HG03064 (cell line): ENCODE data around the gene ATE1.
"Not testable (repeated sequence)": the region's sequence is repeated elsewhere in the genome, so short reads cannot be mapped to it uniquely, and the experiment has no call there.

Experiments
- ATAC-seq: cut with Tn5 transposase; IDR thresholded peaks from one replicate; pipeline ENCODE4 v1.9.1; 2021; ENCODE audit warnings: low read depth; ENCODE audit not compliant: unreplicated experiment

Gene ATE1

DNA sequence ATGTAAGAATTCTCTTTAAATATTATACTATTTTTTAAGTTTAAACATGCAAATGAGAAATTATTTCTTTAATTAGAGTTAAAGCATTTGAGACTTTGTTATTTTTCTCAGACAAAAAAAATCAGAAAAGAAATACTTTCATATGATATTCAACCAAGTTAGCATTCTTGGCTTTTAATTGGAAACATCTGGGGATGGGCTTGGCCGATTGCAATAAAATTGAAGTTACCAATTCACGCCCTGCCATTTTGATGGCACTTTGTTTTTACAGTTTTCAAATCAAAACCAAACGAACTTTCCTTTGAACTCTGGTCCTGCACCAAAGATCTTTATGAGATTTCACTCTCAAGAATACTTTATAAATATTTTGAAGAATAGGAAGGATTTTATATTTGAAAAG, 127.7 kb downstream of the ATE1 start:
- no peak for ATAC-seq

DNA sequence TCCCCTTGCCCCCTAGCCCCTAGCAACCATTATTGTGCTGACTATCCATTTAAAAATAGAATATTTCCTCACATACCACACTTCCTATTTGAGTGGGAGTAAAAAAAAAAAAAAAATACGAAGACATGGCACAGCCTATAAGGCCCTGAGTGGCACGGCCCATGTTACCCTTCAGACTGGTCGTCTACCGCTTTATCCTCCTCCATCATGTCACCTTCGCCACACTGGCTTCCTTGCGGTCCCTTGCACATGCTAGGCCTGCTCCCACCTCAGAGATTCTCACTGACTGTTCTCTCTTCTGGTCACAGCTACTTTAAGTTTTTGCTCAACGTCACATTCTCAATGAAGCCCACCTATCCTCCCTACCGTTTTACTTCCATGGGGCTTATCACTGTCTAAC, 130.3 kb downstream of the ATE1 start:
- ATAC-seq = no peak

DNA sequence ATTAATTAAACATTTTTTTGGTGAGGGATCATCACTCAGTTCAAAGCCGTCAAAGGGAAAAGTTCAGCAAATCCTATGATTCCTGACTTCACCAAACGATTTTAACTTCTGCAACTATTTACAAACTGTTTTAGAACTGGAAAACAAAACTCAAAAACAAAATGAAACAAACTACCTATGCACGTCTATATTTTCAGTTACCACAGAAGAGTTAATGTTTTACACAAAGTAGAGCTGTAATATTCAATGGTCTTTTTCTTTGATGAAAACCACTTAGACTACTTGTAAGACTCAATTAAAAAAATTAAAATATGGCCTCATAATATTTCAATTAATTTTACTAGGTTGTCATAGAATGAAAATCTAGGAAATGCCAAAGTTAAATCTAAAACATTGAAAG, 131.5 kb downstream of the ATE1 start:
- ATAC-seq = no peak

DNA sequence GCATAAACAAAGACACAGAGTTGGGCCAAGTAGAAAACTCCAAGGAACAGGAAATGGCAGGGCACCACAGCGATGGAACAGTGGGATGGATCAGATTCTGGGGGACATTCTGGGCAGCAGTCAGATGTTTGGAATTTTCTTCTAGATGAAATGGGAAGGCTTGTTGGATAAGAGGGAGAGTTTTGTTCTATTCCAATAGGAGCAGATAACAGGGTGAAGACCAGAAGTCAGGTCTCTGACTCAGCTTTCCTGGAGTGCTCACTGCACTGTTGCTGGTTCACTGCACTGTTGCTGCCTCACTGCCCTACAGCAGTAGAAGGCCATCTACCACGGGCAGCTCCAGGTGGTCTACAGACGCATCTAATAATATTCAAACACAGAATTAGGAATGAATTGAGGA, 135.6 kb downstream of the ATE1 start:
- ATAC-seq = no peak

DNA sequence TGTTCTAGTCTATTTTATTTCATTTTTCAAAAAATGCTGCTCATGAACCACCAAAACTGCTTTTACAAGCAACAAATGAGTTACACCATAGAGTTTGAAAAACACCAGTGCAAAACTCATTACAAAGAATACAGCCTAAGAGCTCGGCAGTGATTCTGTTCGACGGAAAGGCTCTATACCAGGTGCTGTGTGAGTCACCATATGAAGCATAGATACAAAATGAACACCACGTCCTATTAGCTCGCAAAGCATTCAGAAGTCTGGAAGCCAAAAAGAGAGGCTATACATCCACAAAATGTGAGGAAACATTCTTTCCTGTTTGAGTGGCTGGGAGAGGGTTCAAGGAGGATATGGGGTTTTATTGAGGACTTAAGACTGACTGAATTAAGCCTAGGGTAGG, 136.1 kb downstream of the ATE1 start:
- ATAC-seq = no peak

DNA sequence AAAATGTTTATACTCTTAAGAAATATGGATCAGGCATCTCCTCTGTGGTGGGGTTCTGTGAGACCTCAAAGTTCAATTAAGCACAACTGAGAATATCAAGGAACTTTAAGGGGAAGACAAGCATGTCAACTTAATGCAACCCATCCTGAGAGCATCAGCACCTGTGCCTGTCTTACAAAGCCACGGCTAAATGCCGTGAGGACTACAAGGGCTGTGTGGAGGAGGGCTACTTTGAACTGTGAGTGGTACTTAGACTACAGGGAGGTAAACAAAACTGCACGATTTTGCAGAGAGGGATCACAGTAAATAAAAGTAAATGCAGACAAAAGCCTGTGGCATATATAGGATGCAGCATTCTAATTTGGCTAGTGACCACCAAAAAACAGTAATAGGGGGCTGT, 139.1 kb downstream of the ATE1 start:
- ATAC-seq = no peak

DNA sequence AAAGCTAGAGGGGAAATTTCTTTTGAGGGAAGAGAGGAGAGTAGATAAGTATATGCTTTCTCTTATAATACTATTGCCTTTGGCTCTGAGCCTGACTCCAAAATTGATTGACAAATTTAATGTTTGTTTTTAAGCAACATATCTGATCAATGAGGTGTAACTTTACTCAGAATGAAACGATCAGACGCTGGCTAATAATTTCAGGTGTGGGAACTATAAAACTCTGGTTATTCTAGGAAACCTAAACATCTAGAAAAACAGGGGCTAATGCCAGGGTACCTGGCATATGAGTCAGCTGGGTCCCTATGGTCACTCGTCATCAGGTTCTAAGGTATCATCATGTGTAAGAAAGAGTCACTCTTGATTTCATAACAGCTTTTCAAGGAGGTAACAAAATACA, 139.7 kb downstream of the ATE1 start:
- ATAC-seq = no peak

DNA sequence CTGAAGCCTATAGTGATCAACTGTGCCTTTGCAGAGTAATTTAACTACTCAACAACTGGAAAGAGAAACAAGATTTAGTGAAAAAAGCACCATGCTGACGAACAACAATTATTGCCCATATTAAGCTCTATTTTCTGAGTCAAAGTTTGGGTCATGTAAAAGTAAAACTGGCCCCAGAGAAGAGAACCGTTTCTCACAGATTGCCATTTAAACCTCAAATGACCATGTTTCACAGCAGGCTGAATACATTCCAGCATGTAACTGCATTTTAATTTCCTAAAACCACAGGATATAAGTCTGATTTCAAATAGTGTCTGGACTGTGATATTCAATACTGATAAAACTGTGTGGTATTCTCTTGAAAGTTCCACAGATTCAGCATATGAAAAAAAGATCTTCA, 140.7 kb downstream of the ATE1 start:
- no peak for ATAC-seq

DNA sequence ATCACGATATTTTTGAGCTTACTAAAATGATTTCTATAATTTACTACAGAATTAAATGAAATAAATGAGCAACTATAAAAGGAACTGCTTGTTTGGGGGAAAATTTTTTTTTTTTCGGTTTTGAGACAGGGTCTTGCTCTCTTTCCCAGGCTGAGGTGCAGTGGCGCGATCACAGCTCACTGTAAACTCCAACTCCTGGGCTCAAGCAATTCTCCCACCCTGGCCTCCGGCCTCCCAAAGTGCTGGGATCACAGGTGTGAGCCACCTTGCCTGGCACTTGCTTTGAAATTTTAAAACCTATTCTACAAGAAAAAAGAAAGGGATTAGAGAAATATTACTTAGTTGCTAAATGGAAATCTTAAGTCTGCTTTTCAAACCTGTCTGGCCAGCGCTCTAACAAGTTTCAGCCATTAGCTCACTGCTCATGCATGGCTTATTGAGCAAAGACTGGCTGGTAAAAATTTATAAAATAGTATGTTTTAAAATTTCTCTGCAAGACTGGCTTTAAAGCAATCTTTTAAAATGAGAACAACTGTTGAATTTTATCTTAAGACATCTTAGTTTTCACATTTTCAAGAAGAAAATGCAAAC, 144.0 kb downstream of the ATE1 start:
- ATAC-seq = no peak

DNA sequence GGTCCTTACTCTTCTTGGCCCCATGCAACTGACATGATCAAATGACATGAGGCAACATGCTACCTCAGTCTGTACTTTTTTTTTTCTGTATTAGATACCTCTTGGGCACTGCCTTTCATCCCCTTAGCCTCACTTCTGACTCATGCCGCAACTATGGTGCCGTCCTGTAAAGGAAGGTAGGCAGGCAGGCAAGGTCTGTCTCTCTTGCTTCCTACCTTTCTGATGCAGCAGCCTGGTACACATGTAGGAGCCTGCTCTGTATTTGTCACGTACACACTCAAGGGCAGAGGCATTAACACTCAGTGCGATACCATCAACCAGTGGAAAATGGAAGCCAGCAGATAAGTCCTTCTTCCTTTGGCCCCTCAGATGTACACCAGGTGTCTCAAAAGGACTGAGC, 146.7 kb downstream of the ATE1 start:
- no peak for ATAC-seq

DNA sequence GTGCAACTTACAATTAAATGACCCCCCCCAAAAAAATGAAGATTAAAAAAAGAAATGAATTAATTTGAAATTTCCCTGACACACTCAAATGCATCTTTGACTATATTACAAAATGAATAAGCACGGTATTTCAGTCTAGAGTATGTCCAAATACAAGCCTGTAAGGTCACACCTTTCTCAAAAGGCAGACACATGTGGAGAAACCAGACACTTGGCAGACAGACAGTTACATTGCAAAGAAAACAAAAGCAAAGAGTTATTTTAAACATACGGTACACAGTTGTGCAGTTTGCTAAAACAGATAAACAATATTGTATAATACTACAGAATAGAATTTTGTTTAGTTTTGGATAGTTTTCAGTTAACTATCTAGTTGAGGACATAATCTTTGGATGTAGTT, 153.0 kb downstream of the ATE1 start:
- no peak for ATAC-seq

DNA sequence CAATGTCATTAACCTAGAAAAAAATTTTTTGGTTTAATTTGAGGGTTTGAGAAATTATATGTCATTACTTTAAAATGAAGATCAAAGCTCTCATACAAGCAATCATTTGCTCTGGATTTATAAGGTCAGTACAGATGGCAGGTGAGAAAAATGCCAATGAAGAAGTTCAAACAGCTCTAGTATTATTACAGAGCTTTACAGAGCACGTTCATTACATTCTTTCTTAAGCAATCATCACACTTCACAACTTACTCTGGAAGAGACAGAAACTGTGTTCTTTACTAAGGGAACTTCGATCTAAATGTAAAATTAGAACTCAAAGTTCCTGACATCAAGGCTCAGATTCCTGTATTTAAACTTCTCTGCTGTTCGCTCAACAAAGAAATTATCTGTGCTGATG, 153.4 kb downstream of the ATE1 start:
- ATAC-seq = no peak

DNA sequence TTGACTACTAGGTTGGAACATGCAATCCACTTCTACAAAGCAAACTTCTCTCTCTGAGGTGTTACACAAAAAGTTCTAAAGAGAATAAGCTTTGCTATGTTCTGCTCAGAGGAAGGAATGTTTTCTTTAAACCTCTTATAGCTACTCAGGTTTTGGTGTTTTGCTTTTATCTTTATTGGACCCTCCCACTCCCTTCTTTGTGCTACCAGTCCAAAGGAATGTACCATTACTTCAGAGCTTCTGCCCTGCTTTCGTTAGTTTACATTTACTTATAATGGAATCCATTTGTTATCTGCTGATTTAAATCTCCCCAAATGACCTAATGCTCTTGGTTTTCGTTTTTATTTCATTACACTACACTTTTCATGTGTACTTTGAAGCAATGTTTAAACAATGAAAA, 154.9 kb downstream of the ATE1 start:
- no peak for ATAC-seq

DNA sequence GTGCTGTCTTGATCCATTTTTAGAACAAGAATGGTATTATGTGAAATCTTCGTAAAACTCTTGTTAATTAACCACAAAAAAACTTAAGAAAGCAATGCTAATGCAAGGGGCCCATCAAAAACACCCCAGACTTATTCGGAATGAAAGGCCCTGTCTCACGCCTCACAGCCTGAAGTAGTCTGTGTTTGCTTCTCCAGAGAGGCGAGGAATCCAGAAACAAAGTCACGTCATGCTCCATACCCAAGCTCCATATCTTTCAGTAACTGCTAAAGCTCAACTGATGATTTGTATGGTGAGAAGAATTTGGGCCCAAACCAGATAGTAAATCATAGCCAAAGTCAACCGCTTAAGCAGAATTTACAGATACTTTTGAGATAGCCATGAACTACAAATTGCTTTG, 155.4 kb downstream of the ATE1 start:
- no peak for ATAC-seq

DNA sequence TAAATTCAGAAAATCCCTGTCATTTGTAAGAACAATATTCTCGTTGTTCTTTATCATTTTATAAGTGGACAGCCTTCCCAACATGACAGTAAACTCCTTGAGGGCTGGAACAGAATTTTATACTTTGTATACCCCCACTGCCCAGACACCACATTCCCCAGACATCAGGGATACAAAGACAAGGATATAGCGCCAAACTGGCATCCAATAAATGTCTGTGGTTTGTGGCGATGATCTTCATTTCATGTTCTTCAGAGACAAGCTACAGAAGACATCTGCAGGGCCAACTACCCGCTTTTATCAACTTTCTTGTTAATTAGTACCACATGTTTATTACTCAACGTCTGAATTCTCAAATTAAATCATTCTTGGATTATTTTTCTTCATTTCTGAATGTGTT, 155.9 kb downstream of the ATE1 start:
- ATAC-seq = no peak

DNA sequence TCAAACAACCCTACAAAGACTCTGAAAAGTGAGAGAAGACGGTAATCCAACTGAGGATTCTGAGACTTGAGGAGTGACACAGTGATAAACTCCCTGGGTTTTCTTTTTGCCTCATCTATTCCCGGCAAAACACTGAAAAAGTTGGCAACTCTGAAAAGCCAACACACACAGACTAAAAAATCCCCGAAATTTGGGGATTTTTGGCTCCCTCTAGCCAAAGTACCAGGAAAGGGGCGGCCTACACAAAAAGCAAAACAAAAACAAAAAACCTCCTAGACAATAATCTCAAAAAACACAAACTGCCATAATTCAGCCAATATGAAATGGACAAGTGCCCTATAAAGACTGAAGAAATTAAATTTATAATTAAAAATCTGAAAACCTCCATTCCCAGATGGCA, 161.4 kb downstream of the ATE1 start:
- ATAC-seq = no peak

DNA sequence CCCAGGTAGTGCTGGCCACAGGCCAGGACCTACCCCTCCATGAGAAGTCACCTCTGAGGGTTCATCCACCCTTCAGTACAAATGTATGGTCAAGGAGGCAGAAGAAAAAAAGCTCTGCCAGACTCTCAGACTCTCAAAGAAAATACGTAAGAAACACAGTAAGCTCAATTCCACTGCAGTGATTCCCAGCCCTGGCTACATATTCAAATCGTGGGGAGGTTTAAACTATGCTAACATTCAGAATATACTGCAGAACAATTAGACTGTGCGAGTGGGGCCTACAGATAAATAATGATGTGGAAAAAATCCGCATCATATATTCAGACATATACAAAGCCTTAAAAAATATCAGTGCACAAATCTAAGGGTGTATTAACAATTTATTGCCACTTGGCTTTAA, 162.6 kb downstream of the ATE1 start:
- no peak for ATAC-seq

DNA sequence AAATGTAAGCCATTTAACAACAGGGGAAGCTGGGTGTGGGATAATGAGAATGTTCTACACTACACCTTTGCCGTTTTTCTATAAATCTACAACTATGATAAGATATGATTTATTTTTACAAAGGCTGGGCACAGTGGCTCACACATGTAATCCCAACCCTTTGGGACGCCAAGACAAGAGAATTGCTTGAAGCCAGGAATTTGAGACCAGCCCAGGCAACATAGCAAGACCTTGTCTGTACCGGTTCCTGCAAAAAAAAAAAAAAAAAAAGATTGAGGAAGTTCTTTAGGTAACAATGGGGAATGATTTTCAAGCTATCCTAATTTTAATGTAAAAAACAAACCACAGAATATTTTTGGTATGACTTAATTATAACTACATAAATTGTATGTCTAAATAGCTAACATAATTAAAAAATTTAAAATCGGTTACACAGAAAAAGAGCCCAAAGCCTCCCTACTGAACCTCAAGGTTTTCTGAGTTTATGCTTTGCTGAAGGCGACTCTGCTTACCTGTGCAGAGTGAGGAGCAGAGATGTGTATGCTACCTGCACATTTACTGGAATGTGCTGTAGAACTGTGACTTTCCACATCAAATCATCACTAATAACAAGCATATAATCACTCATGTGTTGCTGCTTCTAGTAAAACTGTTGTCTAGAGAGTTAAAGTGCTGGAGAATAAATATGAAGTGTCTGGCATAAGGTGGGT, 163.4 kb downstream of the ATE1 start:
- ATAC-seq = no peak

DNA sequence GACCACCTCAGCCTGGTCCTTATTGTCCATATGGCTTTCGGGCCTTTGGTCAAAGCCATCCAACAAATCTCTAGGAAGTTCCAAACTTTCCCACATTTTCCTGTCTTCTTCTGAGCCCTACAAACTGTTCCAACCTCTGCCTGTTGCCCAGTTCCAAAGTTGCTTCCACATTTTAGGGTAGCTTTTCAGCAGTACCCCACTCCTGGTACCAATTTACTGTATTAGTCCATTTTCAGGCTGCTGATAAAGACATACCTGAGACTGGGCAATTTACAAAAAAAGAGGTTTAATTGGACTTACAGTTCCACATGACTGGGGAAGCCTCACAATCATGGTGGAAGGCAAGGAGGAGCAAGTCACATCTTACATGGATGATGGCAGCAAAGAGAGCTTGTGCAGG, 170.6 kb downstream of the ATE1 start:
- ATAC-seq = not testable (repeated sequence)

DNA sequence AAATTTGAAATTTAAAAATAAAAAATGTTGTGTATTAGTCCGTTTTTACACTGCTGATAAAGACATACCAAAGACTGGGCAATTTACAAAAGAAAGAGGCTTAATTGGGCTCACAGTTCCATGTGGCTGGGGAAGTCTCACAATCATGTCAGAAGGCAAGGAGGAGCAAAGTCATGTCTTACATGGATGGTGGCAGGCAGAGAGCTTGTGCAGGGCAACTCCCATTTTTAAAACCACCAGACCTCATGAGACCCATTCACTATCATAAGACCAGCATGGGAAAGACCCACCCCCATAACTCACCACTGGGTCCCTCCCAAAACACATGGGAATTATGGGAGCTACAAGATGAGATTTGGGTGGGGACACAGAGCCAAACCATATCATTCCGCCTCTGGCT, 172.3 kb downstream of the ATE1 start:
- not testable (repeated sequence) for ATAC-seq

DNA sequence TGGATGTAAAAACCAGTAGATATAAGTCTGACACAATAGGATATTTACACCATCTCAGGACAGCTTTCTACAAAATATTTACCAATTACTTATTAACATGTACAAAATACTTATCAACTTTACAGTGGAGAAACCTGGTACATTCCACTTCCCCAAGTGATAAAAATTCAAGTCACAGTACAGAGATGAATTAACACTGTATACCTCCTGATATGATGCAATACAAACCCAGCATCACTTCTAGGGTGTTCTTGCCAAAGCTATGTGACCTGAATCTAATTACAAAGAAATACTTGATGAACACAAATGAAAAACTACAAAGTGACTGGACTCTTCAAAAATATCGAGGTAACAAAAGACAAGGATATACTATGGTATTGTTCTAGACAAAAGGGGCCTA, 173.2 kb downstream of the ATE1 start:
- peak; percentile 19 for ATAC-seq

DNA sequence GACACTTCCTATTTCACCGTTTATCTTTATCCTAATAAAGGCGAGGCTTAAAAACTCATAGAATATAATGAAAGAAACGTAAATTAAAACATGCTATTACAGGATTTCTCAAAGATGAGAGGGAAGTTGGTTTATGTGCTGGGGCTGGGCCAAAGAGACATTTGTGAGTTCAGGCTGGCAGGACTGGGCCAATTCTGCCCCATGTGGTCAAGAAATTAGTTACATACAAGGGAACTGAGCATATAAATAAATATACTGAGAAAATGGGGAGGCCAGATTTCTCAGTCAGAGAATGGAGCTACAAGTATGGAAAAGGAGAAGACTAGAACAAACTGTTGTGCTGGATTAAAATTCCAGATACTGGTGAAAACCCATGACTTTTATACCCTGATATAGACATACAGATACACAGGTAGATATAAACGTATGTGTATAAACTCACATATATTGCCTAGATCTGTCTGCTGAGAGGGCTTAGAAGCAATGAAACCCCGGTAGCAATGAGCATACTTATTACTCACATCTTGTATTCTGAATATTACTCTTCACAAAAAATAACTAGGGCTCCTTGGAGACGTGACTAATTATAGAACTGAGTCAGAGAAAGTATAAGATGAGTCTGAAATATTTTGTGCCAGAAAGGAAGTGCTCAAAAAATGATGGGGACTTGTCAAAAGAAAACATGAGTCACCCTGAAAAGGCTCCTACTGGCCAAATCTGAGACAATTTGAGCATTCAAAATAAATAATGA, 173.9 kb downstream of the ATE1 start:
- ATAC-seq = peak; percentile 90
